22Rv1 (cell line): Measurements from ENCODE around the gene SOX14.

ENCODE experiments used
- ZFX ChIP-seq: fragments of 450-650 bp; IDR thresholded peaks from 2 replicates; pipeline ENCODE4 v1.6.1; 2017; ENCODE audit warnings: antibody characterized with exemption, borderline replicate concordance
- TF ChIP-seq, protein P1 (sequence below): fragments of 450-650 bp; IDR thresholded peaks from 2 replicates; pipeline ENCODE4 v1.5.1; 2017; ENCODE audit warnings: mild to moderate bottlenecking

DNA sequence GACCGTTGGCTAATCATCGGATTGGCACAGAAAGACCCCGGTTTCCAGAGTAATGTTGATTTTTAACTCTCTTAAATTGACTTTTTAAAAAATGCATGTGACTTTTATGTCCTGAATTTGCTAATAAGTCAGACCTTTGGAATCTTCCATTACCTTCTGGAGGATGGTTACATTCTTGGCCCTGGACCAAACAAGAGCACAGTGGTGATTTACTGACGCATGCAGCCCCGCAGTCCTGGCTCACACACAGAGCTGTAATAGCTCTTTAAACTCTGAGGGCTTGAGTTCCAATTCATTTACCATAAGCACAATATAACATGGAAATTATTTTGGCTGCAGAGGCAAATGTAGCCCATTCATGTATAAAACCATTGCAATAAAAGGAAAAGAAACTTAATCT lies 25.1 kb downstream of the SOX14 start:
- TF ChIP-seq, protein P1, sequence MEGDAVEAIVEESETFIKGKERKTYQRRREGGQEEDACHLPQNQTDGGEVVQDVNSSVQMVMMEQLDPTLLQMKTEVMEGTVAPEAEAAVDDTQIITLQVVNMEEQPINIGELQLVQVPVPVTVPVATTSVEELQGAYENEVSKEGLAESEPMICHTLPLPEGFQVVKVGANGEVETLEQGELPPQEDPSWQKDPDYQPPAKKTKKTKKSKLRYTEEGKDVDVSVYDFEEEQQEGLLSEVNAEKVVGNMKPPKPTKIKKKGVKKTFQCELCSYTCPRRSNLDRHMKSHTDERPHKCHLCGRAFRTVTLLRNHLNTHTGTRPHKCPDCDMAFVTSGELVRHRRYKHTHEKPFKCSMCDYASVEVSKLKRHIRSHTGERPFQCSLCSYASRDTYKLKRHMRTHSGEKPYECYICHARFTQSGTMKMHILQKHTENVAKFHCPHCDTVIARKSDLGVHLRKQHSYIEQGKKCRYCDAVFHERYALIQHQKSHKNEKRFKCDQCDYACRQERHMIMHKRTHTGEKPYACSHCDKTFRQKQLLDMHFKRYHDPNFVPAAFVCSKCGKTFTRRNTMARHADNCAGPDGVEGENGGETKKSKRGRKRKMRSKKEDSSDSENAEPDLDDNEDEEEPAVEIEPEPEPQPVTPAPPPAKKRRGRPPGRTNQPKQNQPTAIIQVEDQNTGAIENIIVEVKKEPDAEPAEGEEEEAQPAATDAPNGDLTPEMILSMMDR, result no peak
- no peak for TF ChIP-seq ZFX
